Putamen (tissue), 1 donor: ENCODE data around the gene CAMSAP3.

Source experiments
- DNase-seq: peaks from one replicate; pipeline ENCODE4 v3.0.0-alpha.2; 2016; ENCODE audit warnings: low spot score

The CAMSAP3 gene

DNA sequence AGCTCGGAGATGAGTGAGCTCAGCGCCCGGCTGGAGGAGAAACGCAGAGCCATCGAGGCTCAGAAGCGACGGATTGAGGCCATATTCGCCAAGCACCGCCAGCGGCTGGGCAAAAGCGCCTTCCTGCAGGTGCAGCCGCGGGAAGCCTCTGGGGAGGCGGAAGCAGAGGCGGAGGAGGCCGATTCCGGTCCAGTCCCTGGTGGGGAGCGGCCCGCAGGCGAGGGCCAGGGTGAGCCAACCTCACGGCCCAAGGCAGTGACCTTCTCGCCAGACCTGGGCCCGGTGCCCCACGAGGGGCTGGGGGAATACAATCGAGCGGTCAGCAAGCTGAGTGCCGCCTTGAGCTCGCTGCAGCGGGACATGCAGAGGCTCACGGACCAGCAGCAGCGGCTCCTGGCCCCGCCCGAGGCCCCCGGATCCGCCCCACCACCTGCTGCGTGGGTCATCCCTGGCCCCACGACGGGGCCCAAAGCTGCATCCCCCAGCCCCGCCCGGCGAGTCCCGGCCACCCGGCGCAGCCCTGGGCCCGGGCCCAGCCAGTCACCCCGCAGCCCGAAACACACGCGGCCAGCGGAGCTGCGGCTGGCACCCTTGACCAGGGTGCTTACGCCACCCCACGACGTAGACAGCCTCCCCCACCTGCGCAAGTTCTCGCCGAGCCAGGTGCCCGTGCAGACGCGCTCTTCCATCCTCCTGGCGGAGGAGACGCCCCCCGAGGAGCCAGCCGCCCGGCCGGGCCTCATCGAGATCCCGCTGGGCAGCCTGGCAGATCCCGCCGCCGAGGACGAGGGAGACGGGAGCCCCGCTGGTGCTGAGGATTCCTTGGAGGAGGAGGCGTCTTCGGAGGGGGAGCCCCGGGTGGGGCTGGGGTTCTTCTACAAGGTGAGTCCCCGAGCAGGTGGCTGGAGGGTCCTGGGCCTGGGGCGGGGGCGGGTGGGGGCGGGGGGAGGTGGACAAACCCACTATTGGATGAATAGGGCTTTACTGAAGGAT lies 16.9 kb downstream of the CAMSAP3 start:
- DNase-seq = no peak

DNA sequence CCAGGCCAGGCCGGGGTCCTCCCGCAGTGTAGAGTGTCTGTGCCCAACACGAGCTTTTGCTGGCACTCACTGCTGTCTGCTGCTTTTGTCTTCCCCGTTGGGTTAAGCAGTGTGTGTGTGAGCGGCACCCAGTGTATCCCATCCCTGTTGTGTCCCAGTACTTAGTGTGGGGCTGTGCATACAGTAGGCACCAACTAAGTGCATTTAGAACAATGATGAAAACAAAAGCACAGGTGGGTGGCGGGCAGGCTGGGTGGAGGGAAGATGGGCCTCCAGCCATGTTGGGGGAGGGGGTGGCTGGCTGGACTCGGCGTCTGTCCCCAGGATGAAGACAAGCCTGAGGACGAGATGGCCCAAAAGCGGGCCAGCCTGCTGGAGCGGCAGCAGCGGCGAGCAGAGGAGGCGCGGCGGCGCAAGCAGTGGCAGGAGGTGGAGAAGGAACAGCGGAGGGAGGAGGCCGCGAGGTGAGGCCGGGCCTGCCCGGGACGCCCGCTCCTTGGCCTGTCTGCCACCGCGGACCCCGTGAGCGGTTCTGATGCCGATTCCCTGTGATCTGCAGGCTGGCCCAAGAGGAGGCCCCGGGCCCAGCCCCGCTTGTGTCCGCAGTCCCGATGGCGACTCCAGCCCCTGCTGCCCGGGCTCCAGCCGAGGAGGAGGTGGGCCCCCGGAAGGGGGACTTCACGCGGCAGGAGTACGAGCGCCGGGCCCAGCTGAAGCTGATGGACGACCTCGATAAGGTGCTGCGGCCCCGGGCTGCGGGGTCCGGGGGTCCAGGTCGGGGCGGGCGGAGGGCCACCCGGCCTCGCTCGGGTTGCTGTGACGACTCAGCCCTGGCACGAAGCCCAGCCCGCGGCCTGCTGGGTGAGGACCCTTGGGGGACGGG lies 19.4 kb downstream of the CAMSAP3 start:
- DNase-seq = no peak

DNA sequence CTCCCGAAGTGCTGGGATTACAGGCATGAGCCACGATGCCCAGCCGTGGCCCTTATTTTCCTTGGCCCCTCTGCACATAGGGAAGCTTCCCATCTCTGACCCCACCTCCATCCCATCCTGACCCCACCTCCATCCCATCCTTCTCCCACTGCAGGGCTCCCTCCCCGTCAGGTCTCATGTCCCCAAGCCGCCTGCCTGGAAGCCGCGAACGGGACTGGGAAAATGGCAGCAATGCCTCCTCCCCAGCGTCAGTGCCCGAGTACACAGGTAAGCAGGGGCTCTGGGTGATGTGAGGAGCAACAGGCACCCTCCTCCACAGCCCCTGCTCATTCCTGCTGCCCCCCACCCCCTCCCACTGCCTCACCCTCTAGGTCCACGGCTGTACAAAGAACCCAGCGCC lies 21.5 kb downstream of the CAMSAP3 start:
- no peak for DNase-seq

DNA sequence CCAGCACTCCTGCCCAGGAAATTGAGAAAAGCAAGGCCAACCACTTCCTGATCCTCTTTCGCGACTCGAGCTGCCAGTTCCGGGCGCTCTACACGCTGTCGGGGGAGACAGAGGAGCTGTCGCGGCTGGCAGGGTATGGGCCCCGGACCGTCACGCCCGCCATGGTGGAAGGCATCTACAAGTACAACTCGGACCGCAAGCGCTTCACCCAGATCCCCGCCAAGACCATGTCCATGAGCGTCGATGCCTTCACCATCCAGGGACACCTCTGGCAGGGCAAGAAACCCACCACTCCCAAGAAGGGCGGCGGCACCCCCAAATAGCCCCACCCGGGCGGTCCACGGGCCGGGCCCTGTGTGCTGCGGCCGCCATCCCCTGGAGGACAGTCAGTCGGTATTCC lies 22.1 kb downstream of the CAMSAP3 start:
- DNase-seq = no peak

DNA sequence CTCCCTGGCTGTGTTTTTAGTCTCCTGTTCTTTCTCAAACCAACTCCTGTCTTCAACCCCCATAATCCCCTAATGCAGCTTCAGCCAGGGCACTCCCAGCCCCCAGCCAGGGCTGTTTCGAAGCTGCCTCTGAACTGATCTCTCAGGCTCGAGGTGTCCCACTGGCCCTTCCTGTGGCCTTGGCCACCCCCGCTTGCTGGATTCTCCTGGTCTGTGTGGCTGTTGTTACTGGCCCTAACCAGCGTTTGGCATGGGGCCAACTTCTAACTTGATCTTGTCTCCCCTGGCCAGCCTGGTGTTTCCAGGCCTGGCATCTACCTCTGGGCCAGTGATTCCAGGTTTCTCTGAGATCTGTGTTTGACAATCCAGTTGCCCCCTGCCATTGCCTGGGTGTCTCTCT lies 22.7 kb downstream of the CAMSAP3 start:
- no peak for DNase-seq

DNA sequence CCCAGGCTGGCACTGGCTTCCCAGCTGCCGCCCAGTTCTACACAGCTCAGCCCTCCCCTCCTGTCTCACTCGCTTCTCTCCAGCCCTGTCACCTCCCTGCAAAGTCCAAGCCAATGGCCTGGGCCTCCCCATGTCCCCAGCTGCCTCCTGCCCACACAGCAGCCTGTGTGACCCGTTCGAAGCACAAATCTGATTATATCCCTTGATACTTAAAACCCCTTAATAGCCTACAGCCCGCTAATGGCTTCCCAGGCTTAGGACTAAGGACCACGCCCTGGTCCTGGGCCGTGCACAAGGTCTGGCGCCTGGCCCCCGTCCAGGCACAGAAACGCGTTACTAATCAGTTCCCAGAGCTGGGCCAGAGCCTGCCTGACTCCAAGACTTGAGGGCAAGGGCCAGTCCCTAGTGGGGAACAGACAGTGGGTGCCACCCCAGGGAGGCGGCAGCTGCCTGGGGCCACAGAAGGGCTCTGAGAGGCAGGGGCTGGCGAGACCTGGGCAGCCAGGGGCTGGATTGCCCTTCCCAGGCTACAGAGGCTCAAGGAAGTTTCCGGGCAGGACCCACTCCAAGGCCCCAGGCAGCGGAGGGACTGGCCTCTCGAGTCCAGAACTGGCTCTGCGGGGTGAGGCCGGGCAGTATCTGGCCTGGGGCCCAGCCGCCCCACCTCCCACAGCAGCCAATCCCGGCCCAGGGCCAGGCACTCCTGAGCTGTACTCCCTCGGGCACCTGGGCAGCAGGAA lies 23.3 kb downstream of the CAMSAP3 start:
- DNase-seq = no peak

DNA sequence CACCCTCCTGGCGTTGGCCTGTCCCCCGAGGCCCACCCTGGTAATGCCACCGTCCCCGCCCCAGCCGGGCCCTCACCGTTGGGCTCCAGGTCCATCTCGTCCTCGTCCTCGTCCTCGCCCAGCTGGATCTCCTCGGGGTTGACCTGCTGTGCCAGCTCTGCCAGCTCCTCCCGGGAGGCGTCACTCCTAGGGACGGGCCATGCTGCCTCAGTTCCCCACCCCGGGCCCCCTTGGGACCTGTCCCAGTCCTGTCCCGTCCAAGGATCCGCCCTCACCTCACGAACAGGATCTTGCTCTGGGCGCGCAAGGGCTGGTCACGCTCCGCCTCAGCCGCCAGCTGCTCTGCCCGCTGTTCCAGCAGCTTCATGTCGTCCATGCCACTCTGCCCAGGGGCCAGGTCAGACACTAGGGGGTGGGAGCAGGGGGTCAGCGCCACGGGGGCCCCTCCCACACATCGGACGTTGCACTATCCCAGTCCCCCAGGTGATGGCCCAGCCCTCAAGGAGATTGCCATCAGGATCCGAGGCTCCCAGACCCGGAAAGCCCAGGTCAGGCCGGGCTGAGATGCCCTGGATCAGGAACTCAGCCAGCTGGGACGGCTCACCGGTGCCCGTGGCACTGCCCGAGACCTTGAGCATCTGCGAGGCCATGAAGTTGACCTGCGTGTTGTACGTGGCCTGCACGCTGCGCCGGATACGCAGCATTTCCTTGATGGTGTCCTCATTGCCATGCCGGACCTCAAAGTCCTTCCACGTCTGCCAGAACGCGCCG lies 24.2 kb downstream of the CAMSAP3 start:
- DNase-seq = no peak

DNA sequence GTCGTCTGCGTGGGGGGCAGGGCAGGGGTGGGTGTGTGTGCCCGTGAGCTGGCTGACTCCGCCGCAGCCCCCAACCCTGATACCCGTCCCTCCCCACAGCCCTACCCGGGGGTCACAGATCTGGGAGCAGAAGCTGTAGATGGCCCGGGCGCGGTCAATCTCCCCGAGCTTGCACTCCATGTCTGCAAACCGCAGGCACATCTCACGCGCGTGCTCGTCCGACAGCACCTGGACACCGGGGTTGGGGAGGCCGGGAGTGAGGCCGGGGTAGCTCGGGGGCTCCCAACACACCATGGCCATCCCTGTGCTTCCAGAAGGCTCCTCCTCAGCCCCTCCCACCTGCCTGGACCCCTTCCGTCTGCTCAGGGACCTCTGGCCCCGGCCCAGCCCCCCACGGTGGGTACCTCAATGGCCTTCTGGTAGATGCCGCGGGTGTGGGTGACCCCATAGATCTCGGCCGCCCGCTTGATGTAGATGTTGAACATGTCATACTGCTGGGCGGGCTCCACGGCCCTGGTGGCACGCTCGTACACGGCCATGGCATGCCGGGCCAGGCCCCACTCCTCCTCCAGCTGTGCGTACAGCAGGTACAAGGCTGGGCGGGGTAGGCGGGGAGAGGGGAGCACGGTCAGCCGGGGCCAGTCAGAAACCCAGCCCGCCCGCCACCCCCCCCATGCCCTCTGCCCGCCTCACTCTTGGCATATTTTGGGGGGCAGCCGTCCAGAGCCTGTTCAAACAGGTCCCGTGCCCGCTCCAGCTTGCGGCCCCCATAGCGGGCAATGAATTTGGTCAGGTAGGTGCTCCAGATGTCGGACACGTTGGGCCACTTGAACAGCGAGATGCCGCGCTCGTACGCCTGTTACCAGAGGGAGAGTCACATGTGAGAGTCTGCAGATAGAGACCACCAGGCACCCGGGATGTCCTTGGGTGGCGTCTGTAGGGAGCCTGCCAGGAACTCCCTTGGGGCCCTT lies 25.1 kb downstream of the CAMSAP3 start:
- DNase-seq = no peak

DNA sequence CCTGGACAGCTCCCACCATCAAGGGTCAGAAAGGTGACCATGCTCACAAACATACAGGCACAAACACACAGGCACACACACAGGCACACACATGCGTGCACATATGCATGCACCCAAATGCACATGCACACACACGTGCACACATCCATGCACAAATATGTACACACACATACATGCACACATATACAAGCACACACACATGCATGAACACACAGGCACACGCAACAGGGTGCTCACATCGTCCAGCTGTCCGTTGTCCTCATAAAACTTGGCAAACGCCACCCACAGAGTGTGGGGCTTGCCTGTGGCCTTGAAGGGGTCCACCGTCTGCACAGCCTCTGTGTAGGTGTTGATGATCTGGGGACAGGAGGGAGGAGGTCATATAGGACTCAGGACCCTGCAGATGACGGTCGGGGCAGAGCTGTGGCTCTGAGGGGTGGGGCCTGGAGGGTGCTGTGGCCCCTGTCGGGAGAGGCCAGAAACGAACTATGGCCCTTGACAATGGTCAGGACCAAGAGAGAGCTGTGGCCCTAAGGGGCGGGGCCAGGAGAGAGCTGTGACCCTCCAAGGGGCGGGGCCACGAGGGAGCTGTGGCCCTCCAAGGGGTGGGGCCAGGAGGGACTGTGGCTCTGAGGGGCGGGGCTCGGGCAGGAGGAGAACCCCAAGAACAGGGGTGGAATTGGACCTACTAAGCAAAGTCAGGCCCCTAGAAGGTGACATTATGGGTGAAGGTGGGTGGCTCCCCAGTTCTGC lies 27.4 kb downstream of the CAMSAP3 start:
- no peak for DNase-seq

DNA sequence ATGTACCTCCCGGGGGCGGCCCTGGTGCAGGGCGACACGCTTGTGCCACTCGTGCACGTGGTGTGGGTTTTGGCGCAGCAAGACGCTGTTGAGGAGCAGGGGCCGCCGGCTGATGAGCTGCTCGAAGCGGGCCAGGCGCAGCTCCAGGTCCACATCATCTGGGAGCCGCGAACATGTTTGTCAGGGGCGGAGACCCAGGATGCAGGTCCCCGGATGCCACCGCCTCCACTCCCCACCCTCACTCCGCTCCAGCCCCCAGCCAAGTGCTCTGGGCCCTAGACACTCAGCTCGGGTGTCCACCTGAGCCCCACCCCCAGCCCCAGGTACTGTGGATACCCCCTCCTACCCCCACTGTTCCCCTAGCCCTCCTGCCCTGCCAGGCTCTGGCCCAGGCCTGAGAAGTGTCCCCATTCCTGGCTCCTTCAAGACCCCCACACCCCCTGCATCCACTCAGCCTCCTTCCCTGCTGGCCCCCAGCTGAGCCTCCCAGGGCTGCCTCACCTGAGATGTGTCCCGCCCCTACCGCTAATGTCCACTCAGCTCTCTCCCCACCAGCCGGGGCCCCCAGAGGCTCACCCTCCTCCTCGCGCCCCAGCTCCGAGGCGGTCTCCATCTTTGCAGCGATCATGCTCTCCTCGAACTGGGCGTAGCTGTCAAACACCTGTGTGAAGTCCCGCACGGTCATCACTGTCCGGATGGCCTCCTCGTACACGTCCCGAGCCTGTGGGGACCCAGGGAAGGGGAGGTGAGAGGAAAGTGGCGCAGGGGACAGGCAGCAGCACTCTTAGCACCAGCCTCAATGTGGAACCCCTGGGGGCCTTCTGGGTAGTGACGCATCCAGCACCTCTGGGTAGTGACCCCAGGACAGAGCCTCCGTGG lies 28.3 kb downstream of the CAMSAP3 start:
- no peak for DNase-seq

DNA sequence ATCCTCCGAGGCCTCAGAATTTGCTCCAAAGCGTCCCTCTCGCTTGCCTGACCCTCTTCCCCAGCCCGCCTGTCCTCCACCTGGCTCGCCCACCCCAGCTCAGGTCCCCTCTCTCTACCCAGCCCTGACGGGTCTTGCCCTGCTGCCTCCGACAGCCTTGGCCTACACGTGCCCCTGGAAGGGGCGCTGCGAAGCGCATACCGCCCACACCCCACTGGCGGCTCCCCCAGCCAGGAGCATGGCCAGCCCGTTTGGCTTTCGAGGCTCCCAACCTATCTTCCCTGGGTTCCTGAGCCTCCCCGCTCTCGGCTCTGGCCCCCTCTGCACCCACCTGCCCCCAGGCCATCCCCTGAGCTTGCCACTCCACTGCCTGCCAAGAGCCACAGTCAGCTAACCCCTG lies 29.1 kb downstream of the CAMSAP3 start:
- no peak for DNase-seq

DNA sequence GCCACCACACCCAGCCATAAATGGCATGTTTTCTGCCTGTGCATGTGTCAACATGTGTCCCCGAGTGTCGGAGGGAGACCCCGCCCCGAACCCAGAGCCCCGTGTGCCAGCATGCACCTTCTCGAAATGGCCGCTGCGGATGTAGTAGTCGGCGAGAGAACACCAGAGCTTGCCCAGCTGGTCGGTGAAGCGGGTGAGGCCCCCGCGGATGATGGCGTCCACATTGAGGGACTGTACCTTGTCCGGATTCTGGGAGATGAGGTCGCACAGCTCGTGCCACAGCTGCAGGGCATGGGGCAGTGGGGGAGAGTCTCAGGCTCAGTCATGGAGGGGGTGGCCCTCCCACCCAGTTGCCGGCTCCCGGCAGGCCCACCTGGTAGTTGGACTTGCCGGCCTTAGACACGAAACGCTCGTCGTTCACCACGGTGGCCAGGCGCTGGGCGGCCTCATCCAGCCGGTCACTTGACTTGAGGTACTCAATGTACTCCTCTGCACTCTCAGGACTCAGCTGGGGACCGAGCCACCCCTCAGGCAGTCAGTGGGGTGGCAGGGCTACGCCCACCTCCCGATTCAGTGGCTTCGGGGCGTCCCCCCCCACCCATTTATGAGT lies 30.2 kb downstream of the CAMSAP3 start:
- DNase-seq = no peak

DNA sequence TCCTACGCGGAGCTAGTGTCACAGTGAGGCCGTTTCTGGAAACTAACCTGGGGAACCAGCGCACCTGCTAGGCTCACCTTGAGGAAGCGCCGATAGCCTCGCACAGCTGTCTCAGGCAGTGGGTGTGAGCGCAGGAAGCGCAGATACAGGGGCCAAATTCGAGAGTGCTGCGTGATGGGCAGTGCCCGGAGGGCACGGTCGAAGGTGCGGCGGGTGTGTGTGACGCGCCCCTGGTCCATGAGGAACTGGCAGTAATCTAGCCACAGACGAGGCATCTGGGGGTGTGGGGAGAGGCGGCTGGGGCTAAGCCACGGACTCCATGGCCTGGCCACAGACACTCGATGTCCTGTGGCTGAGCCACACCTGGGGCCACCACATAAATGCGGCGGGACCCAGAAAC lies 31.5 kb downstream of the CAMSAP3 start:
- DNase-seq = no peak

DNA sequence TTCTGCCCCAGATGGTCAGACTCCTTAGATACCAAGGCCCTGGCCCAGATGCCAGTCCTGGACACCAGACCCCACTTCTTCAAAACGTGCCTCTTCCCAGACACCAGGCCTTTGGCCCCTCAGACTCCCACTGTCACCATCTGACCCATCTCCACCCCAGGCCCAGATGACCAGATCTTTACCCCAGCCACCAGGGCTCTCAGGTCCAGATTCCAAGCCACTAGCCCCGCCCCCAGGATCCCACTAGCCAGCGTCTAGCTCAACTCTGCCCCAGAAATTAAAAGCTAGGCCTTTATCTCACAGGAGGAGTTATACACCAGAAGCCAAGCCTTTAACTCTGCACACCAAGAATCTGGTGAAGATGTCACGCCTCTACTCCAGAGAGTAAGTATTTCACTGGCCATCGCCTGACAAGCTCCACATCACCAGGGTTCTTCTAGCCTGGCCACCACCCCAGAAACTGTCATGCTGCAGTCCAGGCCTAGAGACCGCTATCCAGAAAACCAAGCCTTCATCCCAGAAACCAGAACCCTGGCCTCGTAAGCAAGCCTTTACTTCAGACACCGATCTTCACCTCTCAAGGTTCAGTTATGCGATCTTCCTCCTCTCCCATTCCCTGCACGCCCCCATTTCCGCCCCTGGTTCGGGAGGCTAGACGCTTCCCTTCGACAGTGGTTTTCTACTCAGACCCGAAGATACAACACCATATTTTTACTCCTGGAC lies 33.1 kb downstream of the CAMSAP3 start:
- DNase-seq = no peak

DNA sequence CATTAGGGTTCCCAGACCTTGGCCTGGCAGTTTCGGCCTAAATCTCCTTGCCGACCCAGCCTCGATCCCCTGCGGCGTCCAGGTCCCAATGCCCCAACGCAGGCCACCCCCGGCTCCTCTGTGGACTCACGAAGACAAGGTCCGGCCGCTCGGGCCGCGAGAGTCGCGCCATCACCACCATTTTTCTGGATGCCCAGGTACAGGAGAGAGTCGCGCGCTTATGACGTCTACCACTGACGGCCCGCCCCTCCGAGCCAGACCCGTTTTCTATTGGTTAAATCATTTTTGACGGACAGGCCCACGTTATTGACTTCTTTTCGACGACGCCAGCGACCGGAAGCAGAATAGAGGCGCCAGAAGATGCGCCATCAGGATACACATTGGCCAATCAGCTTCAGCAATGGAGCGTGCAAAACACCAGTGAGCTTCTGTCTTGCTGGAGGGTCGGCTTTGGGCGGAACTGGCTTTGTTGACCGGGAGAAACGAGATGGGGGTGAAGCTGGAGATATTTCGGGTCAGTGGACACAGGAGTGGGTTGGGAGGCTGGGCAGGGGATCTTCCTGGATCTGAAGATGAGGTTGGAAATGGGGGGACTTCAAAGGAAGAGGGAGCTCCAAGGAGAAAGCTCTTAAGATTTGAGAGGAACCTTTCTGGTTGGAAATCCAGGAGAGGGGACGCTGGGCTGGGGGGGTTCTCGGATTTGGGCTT lies 33.8 kb downstream of the CAMSAP3 start, which contains the start of the genes PET100 and XAB2:
Gene PET100, plus strand, starts transcription at position 447 of the 708 bp plus-strand sequence. Its CDS starts 41 bp downstream, at position 488.
Gene XAB2, minus strand, starts transcription at position 199 of the 708 bp plus-strand sequence. Its CDS starts 18 bp downstream, at position 181.
- peak; percentile 99 for DNase-seq

DNA sequence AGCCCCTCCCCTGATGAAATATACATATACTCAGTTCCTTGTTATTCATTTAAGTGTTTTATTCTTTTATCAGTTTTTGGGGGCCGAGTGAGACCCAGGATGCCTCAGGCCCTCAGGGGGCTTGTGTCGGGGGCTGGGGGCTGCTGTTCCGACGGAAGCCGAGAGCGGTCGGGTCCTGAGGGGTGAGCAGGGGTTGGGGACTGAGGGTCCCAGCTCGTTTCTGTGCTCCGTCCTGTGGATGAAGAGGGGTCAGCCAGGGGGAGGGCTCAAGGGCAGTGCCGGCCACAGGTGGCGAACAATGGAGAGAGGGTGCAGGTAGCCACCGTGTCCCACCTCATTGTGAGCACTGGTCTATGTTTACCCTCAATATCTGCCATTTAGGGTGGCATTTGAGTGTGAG lies 35.9 kb downstream of the CAMSAP3 start:
- DNase-seq = no peak
